Coronary artery (tissue), 2 donors: ENCODE measurements around the gene TSPAN17.

Source experiments
- DNase-seq: peaks from one replicate; pipeline ENCODE4 v3.0.0-alpha.2; 2017; ENCODE audit warnings: low spot score
- H3K27ac ChIP-seq, 2 donors: fragments of 200-600 bp; sonication (generic); one replicate each; pipeline ENCODE4 v1.5.1; 2016 to 2019
- H3K4me3 ChIP-seq: fragments of 200-600 bp; sonication (generic); 2 replicates; pipeline ENCODE4 v1.5.1; 2016; ENCODE audit warnings: mild to moderate bottlenecking, moderate library complexity
- CTCF ChIP-seq: fragments of 200-600 bp; sonication (generic); IDR thresholded peaks from one replicate; pipeline ENCODE4 v1.5.1; 2019; ENCODE audit warnings: antibody characterized with exemption

The TSPAN17 gene

DNA sequence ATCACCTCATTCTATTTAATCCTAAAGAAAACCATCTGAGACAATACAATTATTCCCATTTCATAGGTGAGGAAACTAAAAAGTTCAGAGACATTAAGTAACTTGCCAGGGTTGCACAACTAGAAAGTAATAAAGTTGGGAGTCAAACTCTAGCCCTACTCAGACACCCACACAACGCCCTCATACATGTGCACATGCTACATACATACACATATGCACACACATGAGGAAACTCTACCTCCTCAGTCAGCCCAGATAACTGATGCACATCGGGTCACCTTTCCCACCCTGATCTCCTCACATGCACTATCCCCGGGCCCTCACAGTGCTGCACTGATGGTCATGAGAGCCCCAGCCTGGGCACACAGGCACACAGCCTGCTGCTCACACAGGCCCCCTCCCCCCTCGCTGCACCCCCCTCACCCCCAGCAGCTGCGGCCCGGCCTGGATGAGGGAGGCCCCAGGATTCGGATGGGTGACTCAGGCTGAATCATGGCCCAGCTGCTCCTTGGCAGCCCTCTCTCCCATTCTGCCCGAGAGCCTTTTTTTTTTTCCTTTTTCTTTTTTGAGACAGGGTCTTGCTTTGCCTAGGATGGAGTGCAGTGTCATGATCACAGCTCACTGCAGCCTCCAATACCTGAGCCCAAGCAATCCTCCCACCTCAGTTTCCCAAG, 32.3 kb upstream of the TSPAN17 start:
- no peak overlapping the region for H3K4me3 ChIP-seq
- no peak for TF ChIP-seq CTCF
- DNase-seq: no peak
- H3K27ac ChIP-seq: no peak overlapping the region

DNA sequence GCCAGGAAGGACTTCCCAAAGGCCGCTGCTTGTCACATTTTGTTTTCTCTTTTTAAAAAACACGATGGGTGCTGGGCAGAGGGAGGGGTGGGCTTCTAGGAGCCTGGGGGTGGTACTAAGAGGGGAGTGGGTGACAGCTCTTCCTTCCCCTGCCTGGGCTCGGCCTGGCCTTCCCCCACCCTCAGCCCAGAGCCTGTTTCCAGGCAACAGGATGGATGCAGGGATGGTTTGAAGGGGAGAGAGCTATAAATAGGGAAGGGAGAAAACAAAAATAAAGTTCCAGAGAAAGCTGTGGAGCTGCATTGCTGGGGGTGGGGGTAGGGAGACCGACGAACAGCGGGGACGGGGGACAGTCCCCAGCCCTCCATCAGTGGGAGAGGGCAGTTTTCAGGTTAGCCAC, 30.8 kb upstream of the TSPAN17 start:
- Histone ChIP-seq H3K4me3 (no peak overlapping the region), H3K27ac (no peak overlapping the region)
- TF ChIP-seq CTCF: no peak

GRCh38 chr5:176618783-176619182, 28.5 kb upstream of the TSPAN17 start:
- Histone ChIP-seq H3K27ac (no peak overlapping the region), H3K4me3 (peak overlapping the region; percentile 46)
- no peak for DNase-seq
- no peak for TF ChIP-seq CTCF

More for the DNA sequence above, 30.8 kb upstream of the TSPAN17 start:
- DNase-seq: no peak

DNA sequence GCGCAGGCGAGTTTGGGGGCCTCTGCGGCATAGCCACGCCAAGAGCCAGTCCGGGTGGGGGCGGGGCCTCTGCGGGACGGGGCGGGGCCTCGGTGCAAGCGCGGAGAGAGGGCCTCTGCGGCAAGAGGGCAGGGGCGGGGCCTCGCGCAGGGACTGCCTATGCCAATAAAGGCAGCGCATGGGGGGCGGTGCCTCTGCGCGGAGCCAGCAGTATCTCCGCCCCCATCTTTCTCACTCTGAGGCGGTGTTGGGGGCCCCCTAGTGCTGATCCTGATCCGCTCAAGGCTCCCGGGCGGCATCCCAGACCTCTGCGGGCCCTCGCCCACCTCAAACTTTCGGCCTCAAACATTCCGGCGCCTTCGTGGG, 28.1 kb upstream of the TSPAN17 start:
- DNase-seq: no peak
- Histone ChIP-seq H3K27ac (no peak overlapping the region), H3K4me3 (peak overlapping the region; percentile 46)
- no peak for TF ChIP-seq CTCF

DNA sequence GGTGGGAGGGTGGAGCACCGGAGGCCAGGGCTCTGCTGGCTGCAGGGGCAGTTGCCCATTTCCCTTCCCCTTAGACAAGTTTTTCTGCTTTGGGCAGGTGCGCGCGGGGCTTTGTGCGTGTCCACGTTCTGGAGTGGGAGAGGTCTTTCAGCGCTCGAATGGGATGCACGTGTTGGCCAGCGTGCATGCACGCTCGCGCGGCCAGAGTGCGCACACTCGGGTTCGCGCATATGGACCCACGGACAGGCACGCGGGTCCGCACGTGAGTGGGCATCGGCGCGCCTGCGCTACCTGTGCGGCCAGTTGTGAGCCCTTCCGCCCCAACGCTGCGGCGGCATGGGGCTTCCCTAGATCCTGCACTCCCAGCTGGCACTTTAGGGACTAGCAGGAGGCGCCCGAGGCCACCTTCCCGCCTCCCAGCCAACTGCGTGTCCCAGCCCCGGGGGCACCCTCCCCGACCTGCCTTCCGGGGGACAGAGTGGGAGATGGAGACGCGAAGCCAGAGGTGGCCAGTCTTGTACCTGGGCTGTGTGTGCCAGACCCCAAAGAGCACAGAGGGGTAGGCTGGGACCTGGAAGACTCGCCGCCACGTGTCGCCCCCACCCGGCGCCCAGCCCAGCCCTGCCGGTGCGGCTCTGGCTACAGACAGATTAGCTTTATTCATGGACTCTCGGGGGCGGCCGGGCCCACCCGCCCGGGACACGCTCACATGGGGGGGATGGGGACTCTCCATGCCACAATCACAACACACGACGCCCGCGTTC, 27.5 kb upstream of the TSPAN17 start:
- peak overlapping the region; percentile 52 for H3K4me3 ChIP-seq
- no peak for TF ChIP-seq CTCF
- no peak for DNase-seq
- no peak overlapping the region for H3K27ac ChIP-seq

DNA sequence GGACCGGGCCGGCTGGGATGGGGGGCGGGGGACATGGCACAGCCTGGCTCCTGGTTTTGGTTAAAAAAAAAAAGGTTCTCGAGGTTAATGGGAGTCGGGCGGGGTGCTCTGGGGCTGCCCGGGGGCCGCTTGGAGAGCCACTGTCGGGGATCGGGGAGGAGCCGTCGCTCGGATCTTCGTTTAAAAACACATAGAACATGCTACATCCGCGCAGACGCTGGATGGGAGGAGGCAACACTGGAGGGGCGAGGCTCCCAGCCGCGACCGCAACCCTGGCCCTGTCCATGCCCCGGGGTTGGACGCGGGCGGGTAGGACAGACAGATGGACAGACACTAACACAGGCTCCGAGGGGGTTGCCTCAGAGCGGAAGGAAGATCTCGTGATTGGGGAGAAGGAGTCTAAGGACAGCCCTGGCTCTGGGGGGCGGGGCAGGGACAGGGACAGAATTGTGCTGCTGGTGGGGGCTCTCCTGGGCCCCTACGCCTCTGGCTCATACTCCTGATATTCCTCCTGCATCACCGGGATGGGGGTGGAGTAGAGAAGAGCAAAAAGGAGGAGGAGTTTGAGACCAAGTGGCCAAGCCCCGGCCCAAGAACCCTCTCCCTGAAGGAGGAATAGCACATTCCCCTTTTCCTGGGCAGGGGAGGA, 26.8 kb upstream of the TSPAN17 start:
- no peak for DNase-seq
- Histone ChIP-seq H3K4me3 (peak overlapping the region; percentile 52), H3K27ac (no peak overlapping the region)
- no peak for TF ChIP-seq CTCF
